ENCODE results near the gene PPY.

GRCh38 chr17:43987131-43988021, 45.1 kb upstream of the PPY start:
- TF ChIP-seq, protein P1, sequence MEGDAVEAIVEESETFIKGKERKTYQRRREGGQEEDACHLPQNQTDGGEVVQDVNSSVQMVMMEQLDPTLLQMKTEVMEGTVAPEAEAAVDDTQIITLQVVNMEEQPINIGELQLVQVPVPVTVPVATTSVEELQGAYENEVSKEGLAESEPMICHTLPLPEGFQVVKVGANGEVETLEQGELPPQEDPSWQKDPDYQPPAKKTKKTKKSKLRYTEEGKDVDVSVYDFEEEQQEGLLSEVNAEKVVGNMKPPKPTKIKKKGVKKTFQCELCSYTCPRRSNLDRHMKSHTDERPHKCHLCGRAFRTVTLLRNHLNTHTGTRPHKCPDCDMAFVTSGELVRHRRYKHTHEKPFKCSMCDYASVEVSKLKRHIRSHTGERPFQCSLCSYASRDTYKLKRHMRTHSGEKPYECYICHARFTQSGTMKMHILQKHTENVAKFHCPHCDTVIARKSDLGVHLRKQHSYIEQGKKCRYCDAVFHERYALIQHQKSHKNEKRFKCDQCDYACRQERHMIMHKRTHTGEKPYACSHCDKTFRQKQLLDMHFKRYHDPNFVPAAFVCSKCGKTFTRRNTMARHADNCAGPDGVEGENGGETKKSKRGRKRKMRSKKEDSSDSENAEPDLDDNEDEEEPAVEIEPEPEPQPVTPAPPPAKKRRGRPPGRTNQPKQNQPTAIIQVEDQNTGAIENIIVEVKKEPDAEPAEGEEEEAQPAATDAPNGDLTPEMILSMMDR (IDR thresholded peaks at IDR 0.05) = no peak
- TF ChIP-seq POLR2A (IDR thresholded peaks at IDR 0.05) = no peak
